A172 (cell line): ENCODE results near the gene PRKG1. TPM values are rescaled to one million over a fixed set of nuclear protein-coding genes. Genes with fewer than 3 reads are reported as not detected.

ENCODE experiments used
- DNase-seq: peaks from one replicate; pipeline ENCODE4 v3.0.0-alpha.2; 2015; ENCODE audit warnings: low spot score
- total RNA-seq: library from RNA; depleted of rRNA; stranded (reverse); fragments of >200 nt; shearing (Covaris generic); gene quantifications from 2 replicates; pipeline ENCODE4 v1.2.3, GENCODE V29; 2014

PRKG1 gene
- total RNA-seq, 1 experiment from 2014 or later: 0.22 TPM

- no peak for DNase-seq
Measured at GRCh38 chr10:52258799-52259425, 1184.6 kb downstream of the PRKG1 start.

GRCh38 chr10:52259426-52259812 is 1185.1 kb downstream of the PRKG1 start:
- DNase-seq: no peak

GRCh38 chr10:52261362-52261761 is 1187.1 kb downstream of the PRKG1 start:
- DNase-seq: no peak

- no peak for DNase-seq
Measured at GRCh38 chr10:52265131-52265926, 1191.0 kb downstream of the PRKG1 start.

GRCh38 chr10:52266858-52267257 is 1192.6 kb downstream of the PRKG1 start:
- DNase-seq: no peak

- DNase-seq: no peak
Measured at GRCh38 chr10:52268790-52269189, 1194.5 kb downstream of the PRKG1 start.

- DNase-seq: no peak
Measured at GRCh38 chr10:52269233-52269632, 1194.9 kb downstream of the PRKG1 start.

- DNase-seq: no peak
Measured at GRCh38 chr10:52276163-52276562, 1201.9 kb downstream of the PRKG1 start.

- DNase-seq: no peak
Measured at GRCh38 chr10:52276986-52277385, 1202.7 kb downstream of the PRKG1 start.

GRCh38 chr10:52279546-52279945 is 1205.3 kb downstream of the PRKG1 start:
- no peak for DNase-seq

- no peak for DNase-seq
Measured at GRCh38 chr10:52280051-52280450, 1205.8 kb downstream of the PRKG1 start.

- no peak for DNase-seq
Measured at GRCh38 chr10:52283174-52283573, 1208.9 kb downstream of the PRKG1 start.

GRCh38 chr10:52284416-52285013 is 1210.2 kb downstream of the PRKG1 start:
- DNase-seq: no peak

- DNase-seq: no peak
Measured at GRCh38 chr10:52287866-52288265, 1213.6 kb downstream of the PRKG1 start.

GRCh38 chr10:52297747-52298146 is 1223.5 kb downstream of the PRKG1 start:
- no peak for DNase-seq

GRCh38 chr10:52300599-52301277 is 1226.5 kb downstream of the PRKG1 start:
- no peak for DNase-seq

- peak; percentile 75 for DNase-seq
Measured at GRCh38 chr10:52308251-52309031, 1234.2 kb downstream of the PRKG1 start.

GRCh38 chr10:52312942-52313255 is 1238.6 kb downstream of the PRKG1 start:
- no peak for DNase-seq

GRCh38 chr10:52313256-52313932 is 1239.1 kb downstream of the PRKG1 start:
- DNase-seq: peak; percentile 40

- peak; percentile 96 for DNase-seq
Measured at GRCh38 chr10:52313933-52314821, 1239.9 kb downstream of the PRKG1 start, which contains the start of gene DKK1. Gene DKK1, plus strand, starts transcription at chr10:52314281. Its CDS starts 154 bp downstream, at chr10:52314435.
